Astrocyte (in vitro differentiated cells and primary cell): ENCODE results near the gene CCDC78. TPM values are rescaled to one million over a fixed set of nuclear protein-coding genes. Genes with fewer than 3 reads are reported as not detected.
A peak's percentile ranks its signal among the peaks of the same experiment; 100 is the strongest.

Source experiments
- DNase-seq: peaks from one replicate; pipeline ENCODE4 v3.0.0-alpha.2; 2010; ENCODE audit warnings: low read depth
- FAIRE-seq: peaks from 2 replicates; lab custom pipeline; 2011; peaks lifted over from hg19 to GRCh38; lab: Jason Lieb, UNC
- H2AFZ ChIP-seq: 2 replicates; pipeline ENCODE4 v1.6.0; 2012; ENCODE audit warnings: low read depth, low read length, inconsistent platforms
- H3K27ac ChIP-seq: 2 replicates; pipeline ENCODE4 v1.5.1; 2011; ENCODE audit warnings: low read depth, low read length, inconsistent platforms
- H3K27me3 ChIP-seq: 2 replicates; pipeline ENCODE4 v1.6.0; 2011; ENCODE audit warnings: low read length, inconsistent platforms; ENCODE audit not compliant: insufficient read depth
- H3K36me3 ChIP-seq: 2 replicates; pipeline ENCODE4 v1.5.1; 2011; ENCODE audit warnings: low read length, inconsistent platforms; ENCODE audit not compliant: insufficient read depth
- H3K4me1 ChIP-seq: 2 replicates; pipeline ENCODE4 v1.5.1; 2011; ENCODE audit warnings: low read length, inconsistent platforms; ENCODE audit not compliant: insufficient read depth
- H3K4me2 ChIP-seq: 2 replicates; pipeline ENCODE4 v1.6.0; 2012; ENCODE audit warnings: low read length, inconsistent platforms
- H3K4me3 ChIP-seq: 2 replicates; pipeline ENCODE4 v1.5.1; 2011; ENCODE audit warnings: low read depth, mild to moderate bottlenecking, low read length, inconsistent platforms; ENCODE audit not compliant: insufficient read depth
- H3K79me2 ChIP-seq: 2 replicates; pipeline ENCODE4 v1.6.0; 2012; ENCODE audit warnings: mild to moderate bottlenecking, low read length, inconsistent platforms; ENCODE audit not compliant: insufficient read depth
- H3K9ac ChIP-seq: 2 replicates; pipeline ENCODE4 v1.6.0; 2012; ENCODE audit warnings: mild to moderate bottlenecking, low read length, inconsistent platforms
- H3K9me3 ChIP-seq: 2 replicates; pipeline ENCODE4 v1.5.1; 2012; ENCODE audit warnings: low read depth, mild to moderate bottlenecking, low read length, inconsistent platforms; ENCODE audit not compliant: insufficient read depth
- H4K20me1 ChIP-seq: 2 replicates; pipeline ENCODE4 v1.6.0; 2012; ENCODE audit warnings: low read length, inconsistent platforms; ENCODE audit not compliant: insufficient read depth
- H3K27ac Mint-ChIP-seq: one replicate; pipeline ENCODE4 v1.8.0; 2021; ENCODE audit warnings: mild to moderate bottlenecking, mixed read lengths; ENCODE audit not compliant: unreplicated experiment
- H3K27me3 Mint-ChIP-seq: one replicate; pipeline ENCODE4 v1.8.0; 2021; ENCODE audit warnings: low read depth, mixed read lengths; ENCODE audit not compliant: unreplicated experiment
- H3K36me3 Mint-ChIP-seq: one replicate; pipeline ENCODE4 v1.8.0; 2021; ENCODE audit warnings: low read depth, mixed read lengths; ENCODE audit not compliant: unreplicated experiment
- H3K4me1 Mint-ChIP-seq: one replicate; pipeline ENCODE4 v1.8.0; 2021; ENCODE audit warnings: low read depth, mixed read lengths; ENCODE audit not compliant: unreplicated experiment
- H3K4me3 Mint-ChIP-seq: one replicate; pipeline ENCODE4 v1.8.0; 2021; ENCODE audit warnings: mild to moderate bottlenecking, moderate library complexity, mixed read lengths; ENCODE audit not compliant: unreplicated experiment
- H3K9me3 Mint-ChIP-seq: one replicate; pipeline ENCODE4 v1.8.0; 2021; ENCODE audit warnings: mild to moderate bottlenecking, mixed read lengths; ENCODE audit not compliant: unreplicated experiment
- CTCF ChIP-seq: IDR thresholded peaks from 2 replicates; pipeline ENCODE4 v1.5.1; 2011; ENCODE audit warnings: low read depth, mild to moderate bottlenecking, inconsistent platforms, low read length, moderate library complexity; ENCODE audit not compliant: insufficient read depth
- EZH2 ChIP-seq: IDR thresholded peaks from 2 replicates; pipeline ENCODE4 v1.6.1; 2012; ENCODE audit warnings: mild to moderate bottlenecking, low read length, inconsistent platforms; ENCODE audit not compliant: insufficient read depth
- total RNA-seq: library from RNA; stranded (reverse); gene quantifications from 2 replicates; pipeline ENCODE4 v1.2.1, GENCODE V29; 2021

Gene CCDC78
- total RNA-seq, 1 donor from 2014 or later: 4.7 TPM

- peaks cover 31% of the 10 kb centered on the region for H3K27me3 ChIP-seq
Measured at GRCh38 chr16:707062-707538, 19.1 kb downstream of the CCDC78 start.

GRCh38 chr16:706189-707061 lies 19.8 kb downstream of the CCDC78 start:
- H3K9ac ChIP-seq: no peak overlapping the region
- H2AFZ ChIP-seq: no peak overlapping the region
- peaks cover 18% of the 10 kb centered on the region for H3K4me1 ChIP-seq
- peaks cover 28% of the 10 kb centered on the region for H4K20me1 ChIP-seq
- TF ChIP-seq EZH2: peak; percentile 85
- no peak for TF ChIP-seq CTCF
- Mint-ChIP-seq H3K9me3 (peaks cover 5% of the 10 kb centered on the region), H3K27ac (no peak overlapping the region), H3K27me3 (peaks cover 44% of the 10 kb centered on the region), H3K36me3 (no peaks in the 10 kb centered on the region), H3K4me3 (peak overlapping the region; percentile 45), H3K4me1 (peaks cover 3% of the 10 kb centered on the region)
- H3K79me2 ChIP-seq: no peaks in the 10 kb centered on the region
- DNase-seq (no peak), FAIRE-seq (no peak)
- no peak overlapping the region for H3K4me3 ChIP-seq
- H3K27me3 ChIP-seq: peaks cover 37% of the 10 kb centered on the region
- no peaks in the 10 kb centered on the region for H3K9me3 ChIP-seq
- no peaks in the 10 kb centered on the region for H3K36me3 ChIP-seq
- peak overlapping the region; percentile 67 for H3K4me2 ChIP-seq
- H3K27ac ChIP-seq: no peak overlapping the region

More at GRCh38 chr16:707062-707538, 19.1 kb downstream of the CCDC78 start:
- no peaks in the 10 kb centered on the region for H3K79me2 ChIP-seq
- H3K4me3 ChIP-seq: no peak overlapping the region
- DNase-seq (no peak), FAIRE-seq (no peak)
- no peak overlapping the region for H3K9ac ChIP-seq
- H3K36me3 Mint-ChIP-seq: no peaks in the 10 kb centered on the region
- H4K20me1 ChIP-seq: peaks cover 26% of the 10 kb centered on the region
- peaks cover 40% of the 10 kb centered on the region for H3K27me3 Mint-ChIP-seq
- TF ChIP-seq EZH2 (no peak), CTCF (no peak)
- H2AFZ ChIP-seq: no peak overlapping the region
- H3K4me2 ChIP-seq: no peak overlapping the region
- peaks cover 18% of the 10 kb centered on the region for H3K4me1 ChIP-seq
- no peaks in the 10 kb centered on the region for H3K36me3 ChIP-seq
- no peak overlapping the region for H3K27ac ChIP-seq
- peaks cover 5% of the 10 kb centered on the region for H3K9me3 Mint-ChIP-seq
- H3K4me1 Mint-ChIP-seq: peaks cover 3% of the 10 kb centered on the region
- H3K9me3 ChIP-seq: no peaks in the 10 kb centered on the region
- H3K4me3 Mint-ChIP-seq: peak overlapping the region; percentile 40
- H3K27ac Mint-ChIP-seq: no peak overlapping the region
